K562 (cell line): ENCODE data around the gene PSMC6. TPM values are rescaled to one million over a fixed set of nuclear protein-coding genes. Genes with fewer than 3 reads are reported as not detected.

Experiments
- AFF1 ChIP-seq, 2 experiments: fragments of 450-650 bp; IDR thresholded peaks; 2 replicates each; pipeline ENCODE4 v1.6.1; 2018; ENCODE audit warnings: mild to moderate bottlenecking in 2 of 2, low read depth in 1 of 2; ENCODE audit not compliant: partially characterized antibody in 2 of 2
- ARNT ChIP-seq, 2 experiments: fragments of 450-650 bp; IDR thresholded peaks; 2 replicates each; pipeline ENCODE4 v1.6.1; 2016; ENCODE audit warnings: mild to moderate bottlenecking in 1 of 2
- ELF2 ChIP-seq: fragments of 250-450 bp; sonication (Bioruptor Pico); IDR thresholded peaks from 2 replicates; pipeline ENCODE4 v1.5.0; 2021; ENCODE audit warnings: mild to moderate bottlenecking
- ESRRB ChIP-seq: fragments of 250-450 bp; sonication (Bioruptor Pico); IDR thresholded peaks from 2 replicates; pipeline ENCODE4 v1.5.0; 2020; ENCODE audit warnings: mild to moderate bottlenecking, moderate library complexity, borderline replicate concordance
- HEY1 ChIP-seq: fragments of 250-450 bp; sonication (Bioruptor Pico); IDR thresholded peaks from 2 replicates; pipeline ENCODE4 v1.5.0; 2020; ENCODE audit warnings: mild to moderate bottlenecking, moderate library complexity, borderline replicate concordance
- KHSRP ChIP-seq: fragments of 450-650 bp; IDR thresholded peaks from 2 replicates; pipeline ENCODE4 v1.6.1; 2017
- NCOA6 ChIP-seq: fragments of 450-650 bp; IDR thresholded peaks from 2 replicates; pipeline ENCODE4 v1.6.1; 2017; ENCODE audit warnings: mild to moderate bottlenecking
- POLR2AphosphoS2 ChIP-seq: IDR thresholded peaks from 2 replicates; pipeline ENCODE4 v1.6.1; 2012; ENCODE audit warnings: low read length, improper control_type of control experiment
- RHOXF2B ChIP-seq: fragments of 250-450 bp; sonication (Bioruptor Pico); conservative IDR thresholded peaks from 2 replicates; pipeline ENCODE4 v1.5.1; 2021
- TCF3 ChIP-seq: sonication (generic); formaldehyde crosslinking; IDR thresholded peaks from 2 replicates; pipeline ENCODE4 v1.4.0; 2020; ENCODE audit warnings: mild to moderate bottlenecking, missing genetic modification reagents
- ZFP1 ChIP-seq: fragments of 450-650 bp; formaldehyde crosslinking; IDR thresholded peaks from 2 replicates; pipeline ENCODE4 v1.4.0; 2020; ENCODE audit warnings: mild to moderate bottlenecking, mixed read lengths
- polyA plus RNA-seq, 8 experiments: library from polyadenylated mRNA; depleted of rRNA in 4 of 8; stranded (reverse) in 5 of 8; unstranded in 3 of 8; fragments of >200 nt; fragmentation: Nextera tagmentation in 2 of 8; fragmentation: Illumina TruSeq in 1 of 8; extraction: Ambion mirVana in 2 of 8; extraction: Trizol in 1 of 8; gene quantifications; 2 replicates each; pipeline versions ENCODE4 v1.2.1 to v1.2.3, GENCODE V29; 2011 to 2014; ENCODE audit warnings: inconsistent platforms in 1 of 8, missing spikeins in 1 of 8
- total RNA-seq, 7 experiments: library from RNA; depleted of rRNA in 6 of 7; stranded (reverse); fragments of >200 nt in 6 of 7; fragmentation: Illumina TruSeq in 2 of 7; extraction: Trizol in 2 of 7; gene quantifications; 2 replicates each; pipeline versions ENCODE4 v1.2.1 to v1.2.3, GENCODE V29; 2011 to 2021; ENCODE audit warnings: low replicate concordance in 1 of 7
- TF ChIP-seq, protein P1 (sequence below), 3 experiments: fragments of 200-800 bp in 1 of 3; sonication (Bioruptor generic) in 1 of 3; sonication (generic) in 1 of 3; formaldehyde crosslinking in 1 of 3; IDR thresholded peaks; 2 replicates each; pipeline versions ENCODE4 v1.6.1 to v1.8.0; 2016 to 2022; ENCODE audit warnings: mild to moderate bottlenecking in 2 of 3, missing compliant biosample characterization in 2 of 3, missing genetic modification characterization in 2 of 3, missing genetic modification reagents in 1 of 3
- TF ChIP-seq, protein P2 (sequence below): fragments of 250-450 bp; sonication (Bioruptor Pico); IDR thresholded peaks from 2 replicates; pipeline ENCODE4 v1.9.0; 2021; ENCODE audit warnings: mild to moderate bottlenecking

The PSMC6 gene
- total and polyA plus RNA-seq, 9 of the 15 experiments (the other 6 are each of a cell fraction or from before 2014, with no cell fraction given), result 91.4 to 224 (median 182) TPM

DNA sequence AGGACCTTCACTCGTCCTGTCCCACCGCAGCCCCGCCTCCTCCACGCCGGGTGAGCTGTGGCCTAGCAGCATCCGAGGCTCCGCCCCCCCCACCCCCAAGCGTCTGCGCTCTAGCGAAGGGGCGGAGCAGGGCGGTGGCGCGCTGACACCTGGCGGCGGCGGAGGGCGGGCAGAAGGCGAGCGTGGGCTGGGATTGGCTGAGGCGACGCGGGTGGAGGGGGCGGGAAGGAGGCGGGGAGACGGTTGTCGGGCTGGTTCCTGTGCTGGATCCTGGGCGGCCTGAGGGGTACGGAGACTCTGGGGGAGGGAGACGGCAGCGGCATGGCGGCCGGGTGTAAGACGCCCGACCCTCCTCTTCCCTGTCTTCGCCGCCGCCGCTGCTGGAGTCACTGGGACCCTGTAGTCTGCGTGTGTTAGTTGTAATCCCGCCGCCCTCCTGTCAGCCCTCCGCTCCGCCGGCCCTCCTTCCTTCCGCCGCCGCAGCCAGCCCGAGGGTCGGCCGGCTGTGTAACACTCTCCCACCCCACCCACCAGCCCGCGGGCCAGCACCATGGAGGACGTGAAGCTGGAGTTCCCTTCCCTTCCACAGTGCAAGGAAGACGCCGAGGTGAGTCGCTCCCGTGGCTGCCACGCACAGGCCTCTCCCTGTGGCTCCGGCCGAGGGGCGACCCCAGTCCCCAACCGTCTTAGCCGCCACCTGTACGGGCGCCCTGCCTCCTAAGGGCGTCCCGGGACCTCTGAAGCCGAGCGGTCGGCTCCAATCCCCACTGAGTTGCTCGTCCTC is 23.1 kb downstream of the PSMC6 start, which contains the start of gene STYX (continued):
- TF ChIP-seq, protein P1, sequence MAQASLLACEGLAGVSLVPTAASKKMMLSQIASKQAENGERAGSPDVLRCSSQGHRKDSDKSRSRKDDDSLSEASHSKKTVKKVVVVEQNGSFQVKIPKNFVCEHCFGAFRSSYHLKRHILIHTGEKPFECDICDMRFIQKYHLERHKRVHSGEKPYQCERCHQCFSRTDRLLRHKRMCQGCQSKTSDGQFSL (CRISPR knock-in tag; IDR thresholded peaks at IDR 0.05), result peak; percentile 87
- TF ChIP-seq, protein P1 (tag; IDR thresholded peaks at IDR 0.05), result 0 out of 4 replicates have a peak, but pooled peaks of 1 of the 2 experiments have one; percentile 64
- TF ChIP-seq ELF2 (CRISPR knock-in tag) (no peak), ESRRB (CRISPR knock-in tag) (no peak), RHOXF2B (CRISPR knock-in tag) (no peak), TCF3 (CRISPR knock-in tag) (no peak), HEY1 (CRISPR knock-in tag) (no peak), KHSRP (no peak), POLR2AphosphoS2 (0 out of 2 replicates have a peak, but pooled peaks have one; percentile 66), AFF1 (IDR thresholded peaks at IDR 0.05; ENCODE audit: low read depth in 1 of 2, partially characterized antibody in 2 of 2) (peak in 1 of 2 experiments; percentile 8), ARNT (IDR thresholded peaks at IDR 0.05) (no peak), ZFP1 (no peak), NCOA6 (no peak)
- TF ChIP-seq, protein P2, sequence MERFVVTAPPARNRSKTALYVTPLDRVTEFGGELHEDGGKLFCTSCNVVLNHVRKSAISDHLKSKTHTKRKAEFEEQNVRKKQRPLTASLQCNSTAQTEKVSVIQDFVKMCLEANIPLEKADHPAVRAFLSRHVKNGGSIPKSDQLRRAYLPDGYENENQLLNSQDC (CRISPR knock-in tag), result no peak
